Small intestine (tissue), 7 donors: ENCODE measurements around the gene SMIM38. TPM values are rescaled to one million over a fixed set of nuclear protein-coding genes. Genes with fewer than 3 reads are reported as not detected.
A peak's percentile ranks its signal among the peaks of the same experiment; 100 is the strongest.

Experiments
- DNase-seq, 2 donors: peaks; one replicate each; pipeline versions ENCODE4 v3.0.0 to v3.0.0-alpha.2; 2013
- FAIRE-seq: peaks from 2 replicates; lab custom pipeline; 2012; peaks lifted over from hg19 to GRCh38; lab: Jason Lieb, UNC
- H3K27ac ChIP-seq, 3 donors: one replicate each; pipeline ENCODE4 v1.5.1; 2013; ENCODE audit warnings: low read length in 2 of 3, mild to moderate bottlenecking in 2 of 3, control low read depth in 1 of 3, inconsistent platforms in 1 of 3, low read depth in 1 of 3, moderate library complexity in 1 of 3
- H3K27me3 ChIP-seq, 3 donors: one replicate each; pipeline ENCODE4 v1.6.1; 2013; ENCODE audit warnings: low read length in 3 of 3, inconsistent platforms in 1 of 3; ENCODE audit not compliant: control insufficient read depth in 3 of 3, insufficient read depth in 3 of 3
- H3K36me3 ChIP-seq, 3 donors: one replicate each; pipeline ENCODE4 v1.6.1; 2013; ENCODE audit warnings: low read length in 3 of 3, inconsistent platforms in 1 of 3, low read depth in 1 of 3, mild to moderate bottlenecking in 1 of 3, moderate library complexity in 1 of 3; ENCODE audit not compliant: control insufficient read depth in 3 of 3, insufficient read depth in 2 of 3
- H3K4me1 ChIP-seq, 3 donors: one replicate each; pipeline ENCODE4 v1.6.1; 2013; ENCODE audit warnings: low read length in 2 of 3, inconsistent platforms in 1 of 3, low read depth in 1 of 3, mild to moderate bottlenecking in 1 of 3, moderate library complexity in 1 of 3; ENCODE audit not compliant: control insufficient read depth in 3 of 3, insufficient read depth in 2 of 3
- H3K4me3 ChIP-seq, 3 donors: one replicate each; pipeline ENCODE4 v1.5.1; 2013; ENCODE audit warnings: low read length in 3 of 3, control low read depth in 1 of 3, inconsistent platforms in 1 of 3, low read depth in 1 of 3, mild to moderate bottlenecking in 1 of 3, moderate library complexity in 1 of 3
- H3K9me3 ChIP-seq, 2 donors: one replicate each; pipeline ENCODE4 v1.6.1; 2013; ENCODE audit warnings: low read depth in 1 of 2, low read length in 1 of 2; ENCODE audit not compliant: control insufficient read depth in 2 of 2, insufficient read depth in 1 of 2
- WGBS, 3 donors: extraction: QIAGEN DNeasy Blood & Tissue Kit; methylation state at CpG; one replicate each; pipeline ENCODE4 v1.1.7; 2013; 5-methylcytosine and 5-hydroxymethylcytosine counted together
- polyA plus RNA-seq, 4 donors: library from polyadenylated mRNA; stranded (reverse) in 3 of 4; unstranded in 1 of 4; fragments of 200-250 nt in 3 of 4; fragments of 120-200 nt in 1 of 4; gene quantifications; one replicate each; pipeline versions ENCODE4 v1.2.1 to v1.2.3, GENCODE V29; 2013
- donor health status: healthy with polysubstance abuse.
- donor health status: control.
- donor health status: control.
- donor health status: Bipolar disorder and iron deficiency.
- donor health status: healthy.

Gene SMIM38
- polyA plus RNA-seq, 4 donors = 0.09 to 0.24 TPM; not detected in 2

GRCh38 chr11:69111624-69112542 is 43.9 kb upstream of the SMIM38 start:
- FAIRE-seq = no peak

DNA sequence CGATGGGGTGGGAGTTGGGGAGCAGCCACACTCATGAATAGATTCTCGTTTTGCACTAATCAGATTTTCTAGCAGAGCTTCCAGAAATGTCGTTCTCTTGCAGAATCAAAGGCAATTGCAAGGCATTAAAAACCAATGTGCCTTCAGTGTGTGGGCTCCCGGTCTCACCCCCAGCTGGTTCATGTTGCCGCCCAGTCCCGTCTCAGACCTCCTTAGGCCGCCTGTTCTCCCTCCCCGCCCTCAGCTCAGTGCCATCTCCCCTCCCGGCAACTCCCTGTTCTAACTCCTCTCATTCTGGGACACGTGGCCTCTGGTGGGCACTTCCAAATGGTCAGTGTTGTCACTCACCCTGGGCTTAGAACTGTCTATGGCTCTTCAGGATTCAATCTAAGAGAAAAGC is 42.5 kb upstream of the SMIM38 start:
- FAIRE-seq = no peak
- WGBS, 3 donors = 78 to 85% (median 81%) methylated on average over 10 of the region's 10 CpGs
- peaks cover 0 to 6% of the 10 kb centered on the region in 2 donors for H3K9me3 ChIP-seq

More at GRCh38 chr11:69111624-69112542, 43.9 kb upstream of the SMIM38 start:
- peaks cover 0 to 6% (median 0%) of the 10 kb centered on the region in 3 donors for H3K4me1 ChIP-seq
- no peak overlapping the region for H3K4me3 ChIP-seq
- peaks cover 0 to 14% of the 10 kb centered on the region in 2 donors for H3K9me3 ChIP-seq
- no peak overlapping the region for H3K27ac ChIP-seq
- DNase-seq = no peak
- peaks cover 0 to 13% (median 0%) of the 10 kb centered on the region in 3 donors for H3K36me3 ChIP-seq
- 78 to 86% (median 80%) methylated on average over 20 of the region's 20 CpGs for WGBS, 3 donors
- H3K27me3 ChIP-seq = no peaks in the 10 kb centered on the region

DNA sequence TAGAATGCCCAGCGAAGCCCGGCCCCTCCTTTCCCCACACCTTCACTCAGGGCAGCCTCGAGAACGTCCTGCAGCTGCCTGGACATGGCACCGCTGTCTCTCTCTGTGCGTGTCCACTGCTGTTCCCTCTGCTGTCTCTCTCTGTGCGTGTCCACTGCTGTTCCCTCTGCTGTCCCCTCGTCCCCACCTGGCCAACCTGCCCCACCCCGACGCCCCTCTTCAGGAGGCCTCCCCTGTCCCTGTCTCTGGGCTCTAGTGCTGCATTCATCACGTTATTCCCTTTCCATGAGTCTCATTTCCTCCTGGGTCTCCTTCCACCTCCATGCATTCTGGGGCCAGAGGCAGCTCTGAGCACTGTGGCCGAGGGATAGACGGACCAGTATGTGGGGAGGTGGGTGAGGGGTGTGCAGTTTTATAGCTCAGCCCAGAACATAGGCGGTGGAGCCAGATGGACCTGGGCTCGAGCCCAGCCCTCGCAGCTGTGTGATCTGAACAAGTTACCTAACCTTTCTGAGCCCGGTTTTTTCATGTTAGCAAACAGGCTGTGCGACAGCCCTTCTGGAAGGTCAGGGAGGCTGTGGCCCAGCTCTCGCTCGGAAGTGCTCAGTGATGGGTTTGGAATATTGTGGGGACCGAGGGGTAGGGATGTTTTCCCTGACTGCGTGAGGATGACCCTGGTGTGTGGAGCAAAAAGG is 41.9 kb upstream of the SMIM38 start:
- Histone ChIP-seq H3K36me3 (peaks cover 0 to 5% (median 0%) of the 10 kb centered on the region in 3 donors), H3K9me3 (peaks cover 0 to under 1% of the 10 kb centered on the region in 2 donors), H3K4me1 (peaks cover 0 to 6% (median 0%) of the 10 kb centered on the region in 3 donors), H3K27me3 (no peaks in the 10 kb centered on the region), H3K27ac (no peak overlapping the region), H3K4me3 (no peak overlapping the region)
- DNase-seq (no peak), FAIRE-seq (no peak)
- WGBS, 3 donors = 80 to 85% (median 85%) methylated on average over 22 of the region's 22 CpGs

More for the DNA sequence above, 42.5 kb upstream of the SMIM38 start:
- peaks cover 0 to 9% (median 0%) of the 10 kb centered on the region in 3 donors for H3K36me3 ChIP-seq
- H3K27ac ChIP-seq = no peak overlapping the region
- no peak overlapping the region for H3K4me3 ChIP-seq
- H3K27me3 ChIP-seq = no peaks in the 10 kb centered on the region
- no peak for DNase-seq
- H3K4me1 ChIP-seq = peaks cover 0 to 6% (median 0%) of the 10 kb centered on the region in 3 donors

DNA sequence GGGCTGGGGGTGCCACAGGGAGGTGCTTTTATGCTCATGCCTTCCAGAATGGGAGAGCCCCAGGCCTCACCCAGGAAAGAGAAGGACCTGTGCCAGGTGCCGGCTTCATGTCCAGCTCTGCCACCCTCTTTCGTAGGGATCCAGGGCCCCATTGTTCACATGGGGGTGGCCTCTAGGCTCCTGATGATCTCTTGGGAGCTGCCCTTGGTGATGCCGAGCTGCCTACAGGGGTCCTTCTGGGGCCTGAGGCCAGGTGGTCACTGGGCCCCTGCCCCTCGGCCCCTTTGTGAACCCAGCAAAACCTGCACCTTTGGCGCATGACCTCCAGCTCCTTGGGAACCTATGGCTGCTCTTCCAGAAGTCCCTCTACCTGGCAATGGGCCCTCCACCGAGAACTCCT is 41.4 kb upstream of the SMIM38 start:
- DNase-seq (no peak), FAIRE-seq (no peak)
- WGBS, 3 donors = 65 to 84% (median 74%) methylated on average over 6 of the region's 6 CpGs
- Histone ChIP-seq H3K9me3 (peaks cover 0 to 4% of the 10 kb centered on the region in 2 donors), H3K27me3 (no peaks in the 10 kb centered on the region), H3K4me3 (no peak overlapping the region), H3K4me1 (peaks cover 0 to 6% (median 0%) of the 10 kb centered on the region in 3 donors), H3K27ac (no peak overlapping the region), H3K36me3 (peaks cover 0 to 5% (median 0%) of the 10 kb centered on the region in 3 donors)

- DNase-seq (peak; percentile 32 to 34), FAIRE-seq (no peak)
- H3K9me3 ChIP-seq = peaks cover 0 to 7% of the 10 kb centered on the region in 2 donors
- no peak overlapping the region for H3K27ac ChIP-seq
- peaks cover 0 to 5% (median 0%) of the 10 kb centered on the region in 3 donors for H3K36me3 ChIP-seq
- no peaks in the 10 kb centered on the region for H3K27me3 ChIP-seq
- peaks cover 0 to 6% (median 0%) of the 10 kb centered on the region in 3 donors for H3K4me1 ChIP-seq
- 28 to 69% (median 36%) methylated on average over 21 of the region's 21 CpGs for WGBS, 3 donors
- no peak overlapping the region for H3K4me3 ChIP-seq
Observed at GRCh38 chr11:69114811-69115523, 40.8 kb upstream of the SMIM38 start.

- Histone ChIP-seq H3K4me3 (no peak overlapping the region), H3K4me1 (peaks cover 0 to 6% (median 0%) of the 10 kb centered on the region in 3 donors)
Observed at GRCh38 chr11:69115586-69116560, 39.9 kb upstream of the SMIM38 start.

GRCh38 chr11:69116671-69117070 is 39.1 kb upstream of the SMIM38 start:
- H3K27ac ChIP-seq = no peak overlapping the region
- no peak overlapping the region for H3K4me3 ChIP-seq
- H3K4me1 ChIP-seq = peaks cover 0 to 6% (median 0%) of the 10 kb centered on the region in 3 donors
- FAIRE-seq (no peak), DNase-seq (no peak)
- no peaks in the 10 kb centered on the region for H3K27me3 ChIP-seq
- H3K36me3 ChIP-seq = peaks cover 0 to 7% (median 0%) of the 10 kb centered on the region in 3 donors
- H3K9me3 ChIP-seq = peaks cover 0 to 7% of the 10 kb centered on the region in 2 donors
- 84 to 90% (median 88%) methylated on average over 10 of the region's 10 CpGs for WGBS, 3 donors

More at GRCh38 chr11:69115586-69116560, 39.9 kb upstream of the SMIM38 start:
- Histone ChIP-seq H3K27ac (no peak overlapping the region), H3K27me3 (no peaks in the 10 kb centered on the region), H3K36me3 (peaks cover 0 to 5% (median 0%) of the 10 kb centered on the region in 3 donors), H3K9me3 (peaks cover 0 to 7% of the 10 kb centered on the region in 2 donors)
- FAIRE-seq (no peak), DNase-seq (peak in 1 of 2 donors; percentile 23)
- WGBS, 3 donors = 41 to 75% (median 56%) methylated on average over 41 of the region's 41 CpGs
